Osteocyte (in vitro differentiated cells): Measurements from ENCODE around the gene OR56B1. TPM values are rescaled to one million over a fixed set of nuclear protein-coding genes. Genes with fewer than 3 reads are reported as not detected.

Experiments
- DNase-seq: peaks from one replicate; pipeline ENCODE4 v3.0.0; 2021; ENCODE audit warnings: mixed read lengths; ENCODE audit not compliant: unreplicated experiment; ENCODE audit errors: extremely low spot score
- H3K27ac Mint-ChIP-seq: one replicate; pipeline ENCODE4 v1.8.0; 2021; ENCODE audit warnings: mild to moderate bottlenecking, mixed read lengths; ENCODE audit not compliant: unreplicated experiment
- H3K27me3 Mint-ChIP-seq: one replicate; pipeline ENCODE4 v1.8.0; 2021; ENCODE audit warnings: mixed read lengths; ENCODE audit not compliant: unreplicated experiment
- H3K36me3 Mint-ChIP-seq: one replicate; pipeline ENCODE4 v1.8.0; 2021; ENCODE audit warnings: mixed read lengths; ENCODE audit not compliant: unreplicated experiment
- H3K4me1 Mint-ChIP-seq: one replicate; pipeline ENCODE4 v1.8.0; 2021; ENCODE audit warnings: mixed read lengths; ENCODE audit not compliant: unreplicated experiment
- H3K4me3 Mint-ChIP-seq: one replicate; pipeline ENCODE4 v1.8.0; 2021; ENCODE audit warnings: mild to moderate bottlenecking, moderate library complexity, mixed read lengths; ENCODE audit not compliant: unreplicated experiment
- H3K9me3 Mint-ChIP-seq: one replicate; pipeline ENCODE4 v1.8.0; 2021; ENCODE audit warnings: mixed read lengths; ENCODE audit not compliant: unreplicated experiment
- CTCF ChIP-seq: fragments of 200-600 bp; sonication (generic); IDR thresholded peaks from 2 replicates; pipeline ENCODE4 v1.5.0; 2021; ENCODE audit warnings: antibody characterized with exemption, mild to moderate bottlenecking, moderate library complexity
- total RNA-seq: library from RNA; stranded (reverse); gene quantifications from 2 replicates; pipeline ENCODE4 v1.2.1, GENCODE V29; 2021

The OR56B1 gene
- total RNA-seq, 1 donor from 2014 or later: not detected

- H3K27ac Mint-ChIP-seq: no peak overlapping the region
Observed at GRCh38 chr11:5727691-5728090, 8.6 kb upstream of the OR56B1 start.

GRCh38 chr11:5737091-5737490, 843 bp downstream of the OR56B1 start:
- Mint-ChIP-seq H3K27me3 (peaks cover 32% of the 10 kb centered on the region), H3K4me1 (no peaks in the 10 kb centered on the region), H3K4me3 (no peak overlapping the region), H3K27ac (no peak overlapping the region), H3K36me3 (peaks cover 2% of the 10 kb centered on the region), H3K9me3 (peaks cover 11% of the 10 kb centered on the region)
- DNase-seq: no peak
- no peak for TF ChIP-seq CTCF

More at GRCh38 chr11:5727691-5728090, 8.6 kb upstream of the OR56B1 start:
- H3K4me1 Mint-ChIP-seq: no peaks in the 10 kb centered on the region
- TF ChIP-seq CTCF: no peak
- no peak for DNase-seq
- no peaks in the 10 kb centered on the region for H3K36me3 Mint-ChIP-seq
- no peaks in the 10 kb centered on the region for H3K9me3 Mint-ChIP-seq
- H3K4me3 Mint-ChIP-seq: no peak overlapping the region
- H3K27me3 Mint-ChIP-seq: peaks cover 61% of the 10 kb centered on the region

GRCh38 chr11:5737670-5738392, 1.6 kb downstream of the OR56B1 start:
- H3K36me3 Mint-ChIP-seq: peaks cover 2% of the 10 kb centered on the region
- no peak for DNase-seq
- H3K9me3 Mint-ChIP-seq: peaks cover 13% of the 10 kb centered on the region
- no peak for TF ChIP-seq CTCF
- H3K4me1 Mint-ChIP-seq: no peaks in the 10 kb centered on the region
- H3K27me3 Mint-ChIP-seq: peaks cover 39% of the 10 kb centered on the region
- H3K27ac Mint-ChIP-seq: no peak overlapping the region
- no peak overlapping the region for H3K4me3 Mint-ChIP-seq

GRCh38 chr11:5738431-5738830, 2.2 kb downstream of the OR56B1 start:
- peaks cover 45% of the 10 kb centered on the region for H3K27me3 Mint-ChIP-seq
- H3K4me3 Mint-ChIP-seq: no peak overlapping the region
- peaks cover 13% of the 10 kb centered on the region for H3K9me3 Mint-ChIP-seq
- H3K36me3 Mint-ChIP-seq: peaks cover 2% of the 10 kb centered on the region
- no peaks in the 10 kb centered on the region for H3K4me1 Mint-ChIP-seq
- no peak for DNase-seq
- no peak overlapping the region for H3K27ac Mint-ChIP-seq
- TF ChIP-seq CTCF: no peak

- TF ChIP-seq CTCF: no peak
- Mint-ChIP-seq H3K4me1 (no peaks in the 10 kb centered on the region), H3K36me3 (peaks cover 2% of the 10 kb centered on the region), H3K4me3 (no peak overlapping the region), H3K27ac (no peak overlapping the region), H3K27me3 (peaks cover 47% of the 10 kb centered on the region), H3K9me3 (peaks cover 6% of the 10 kb centered on the region)
- no peak for DNase-seq
Observed at GRCh38 chr11:5746614-5747013, 10.4 kb downstream of the OR56B1 start.
